ENCODE data around the gene ABHD8.
"Not testable (repeated sequence)": the region's sequence is repeated elsewhere in the genome, so short reads cannot be mapped to it uniquely, and the experiment has no call there.

ABHD8 gene

GRCh38 chr19:17302391-17303166, 646 bp downstream of the ABHD8 start:
- no peak for DNase-seq (ENCODE audit: low read depth in 1 of 2, low spot score in 1 of 2)

DNA sequence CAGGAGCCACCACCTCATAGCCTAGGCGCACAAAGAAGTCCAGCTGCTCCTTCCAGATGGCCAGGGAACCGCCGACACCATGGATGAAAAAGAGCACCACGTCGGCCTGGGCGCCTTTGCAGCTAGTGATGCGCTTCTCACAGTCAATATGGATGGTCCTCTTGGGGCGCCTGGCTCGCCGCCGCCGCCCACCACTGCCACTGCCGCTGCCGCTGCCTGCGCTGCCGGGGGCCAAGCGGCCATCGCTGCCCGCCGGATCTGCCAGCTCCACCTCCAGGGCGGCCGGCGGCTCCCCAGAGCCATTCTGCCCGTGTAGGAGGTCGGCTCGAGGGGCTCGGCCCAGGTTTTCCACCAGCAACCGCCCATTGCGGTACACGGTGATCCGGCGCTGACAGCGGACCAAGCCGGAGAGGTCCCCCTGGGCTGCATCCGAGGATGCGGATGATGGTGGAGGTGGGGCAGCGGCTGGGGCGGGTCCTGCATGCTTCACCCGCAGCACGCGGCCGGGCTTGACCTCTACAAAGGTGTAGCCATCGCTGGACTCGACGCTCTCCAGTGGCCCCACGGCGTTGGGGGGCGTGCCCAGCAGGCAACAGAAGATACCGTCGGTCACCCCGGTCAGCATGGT, 2.1 kb downstream of the ABHD8 start:
- no peak for DNase-seq (ENCODE audit: low read depth in 1 of 2, low spot score in 1 of 2)

DNA sequence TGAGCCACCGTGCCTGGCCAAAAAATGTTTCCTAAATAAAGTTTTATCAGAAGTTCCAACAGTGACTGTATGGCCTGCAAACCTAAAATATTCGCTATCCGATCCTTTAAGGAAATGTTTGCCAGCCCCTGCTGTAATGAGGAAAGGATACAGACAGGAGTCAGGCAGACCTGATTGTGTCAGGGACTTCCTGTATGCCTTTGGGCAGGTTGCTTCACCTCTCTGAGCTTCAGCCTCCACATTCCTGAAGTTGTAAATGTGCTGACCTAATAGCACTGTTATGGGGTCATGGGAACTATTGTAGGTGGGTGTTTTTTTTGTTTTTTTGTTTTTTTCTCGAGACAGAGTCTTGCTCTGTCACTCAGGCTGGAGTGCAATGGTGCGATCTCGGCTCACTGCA, 6.2 kb downstream of the ABHD8 start:
- no peak for DNase-seq (ENCODE audit: low read depth in 1 of 2, low spot score in 1 of 2)

- DNase-seq (ENCODE audit: low read depth in 1 of 2, low spot score in 1 of 2), result no peak
Measured at GRCh38 chr19:17296273-17296672, 7.0 kb downstream of the ABHD8 start.

- DNase-seq (ENCODE audit: low read depth in 1 of 2, low spot score in 1 of 2), result not testable (repeated sequence)
Measured at GRCh38 chr19:17295551-17295950, 7.7 kb downstream of the ABHD8 start.

- peak in 1 of 2 donors; percentile 28 for DNase-seq (ENCODE audit: low read depth in 1 of 2, low spot score in 1 of 2)
Measured at GRCh38 chr19:17294051-17294891, 9.0 kb downstream of the ABHD8 start.

DNA sequence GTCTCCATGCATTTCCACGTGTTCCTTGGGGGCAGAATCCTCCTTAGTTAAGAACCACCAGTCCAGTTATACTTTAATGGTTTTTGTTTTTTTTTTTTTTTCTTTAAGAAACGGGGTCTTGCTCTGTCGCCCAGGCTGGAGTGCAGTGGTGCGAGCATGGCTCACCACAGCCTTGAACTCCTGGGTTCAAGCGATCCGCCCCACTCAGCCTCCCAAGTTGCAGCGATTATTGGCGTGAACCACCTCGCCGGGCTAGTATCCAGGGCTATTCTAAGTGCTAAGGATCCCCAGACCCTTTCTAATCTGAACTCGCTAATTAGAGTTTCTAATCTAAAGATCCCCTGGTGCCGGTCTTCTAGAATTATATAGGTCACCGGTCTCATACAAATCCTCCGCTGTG, 9.6 kb downstream of the ABHD8 start:
- DNase-seq (ENCODE audit: low read depth in 1 of 2, low spot score in 1 of 2), result no peak

GRCh38 chr19:17292301-17293074, 10.7 kb downstream of the ABHD8 start:
- DNase-seq (ENCODE audit: low read depth in 1 of 2, low spot score in 1 of 2), result peak; percentile 51 to 66

DNA sequence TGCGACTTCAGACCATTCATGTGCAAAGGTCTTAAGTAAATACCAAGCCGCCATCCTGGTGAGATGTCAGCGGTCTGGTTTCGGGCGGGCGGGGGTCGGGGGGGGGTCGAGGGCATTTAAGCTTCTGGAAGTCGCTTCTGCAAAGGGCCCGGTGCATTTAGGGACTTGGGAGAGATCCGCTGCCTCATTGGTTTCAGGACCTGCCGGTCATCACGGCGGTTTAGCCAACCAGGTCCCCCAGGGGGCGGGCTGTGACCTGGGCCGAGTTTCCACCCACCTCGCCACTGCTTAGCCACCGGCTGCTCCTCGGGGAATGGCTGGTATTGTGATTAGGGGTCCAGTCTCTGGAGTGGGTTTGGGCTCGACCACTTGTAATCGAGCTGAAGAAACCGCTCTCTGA, 13.7 kb downstream of the ABHD8 start:
- DNase-seq (ENCODE audit: low read depth in 1 of 2, low spot score in 1 of 2), result no peak

DNA sequence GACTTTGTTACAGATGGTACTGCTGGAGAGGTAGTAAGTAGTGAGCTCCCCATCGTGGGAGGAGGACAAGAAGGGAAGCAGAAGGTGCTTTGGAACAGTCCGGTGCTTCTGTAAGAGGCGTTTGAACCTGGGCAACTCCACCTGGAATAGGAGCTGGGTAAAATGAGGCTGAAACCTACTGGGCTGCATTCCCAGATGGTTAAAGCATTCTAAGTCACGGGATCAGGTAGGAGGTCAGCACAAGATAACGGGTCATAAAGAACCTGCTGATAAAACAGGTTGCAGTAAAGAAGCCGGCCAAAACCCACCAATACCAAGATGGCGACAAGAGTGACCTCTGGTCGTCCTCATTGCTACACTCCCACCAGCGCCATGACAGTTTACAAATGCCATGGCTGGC, 16.5 kb downstream of the ABHD8 start:
- DNase-seq (ENCODE audit: low read depth in 1 of 2, low spot score in 1 of 2), result no peak

DNA sequence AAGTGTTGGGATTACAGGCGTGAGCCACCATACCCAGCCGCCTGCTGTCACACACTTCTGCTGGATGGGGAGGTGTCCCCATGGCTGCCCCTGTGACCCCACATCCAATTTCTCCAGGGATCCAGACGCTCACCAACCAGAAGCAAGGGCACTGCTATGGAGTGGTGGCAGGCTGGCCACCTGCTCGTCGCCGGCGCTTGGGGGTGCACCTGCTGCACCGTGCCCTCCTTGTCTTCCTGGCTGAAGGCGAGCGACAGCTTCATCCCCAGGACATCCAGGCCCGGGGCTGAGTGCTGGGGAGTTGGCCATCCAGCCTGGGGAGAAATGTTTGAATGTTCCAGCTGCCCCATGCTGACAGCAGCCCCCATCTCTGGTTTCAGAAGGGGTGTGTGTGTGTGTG, 17.0 kb downstream of the ABHD8 start:
- no peak for DNase-seq (ENCODE audit: low read depth in 1 of 2, low spot score in 1 of 2)

DNA sequence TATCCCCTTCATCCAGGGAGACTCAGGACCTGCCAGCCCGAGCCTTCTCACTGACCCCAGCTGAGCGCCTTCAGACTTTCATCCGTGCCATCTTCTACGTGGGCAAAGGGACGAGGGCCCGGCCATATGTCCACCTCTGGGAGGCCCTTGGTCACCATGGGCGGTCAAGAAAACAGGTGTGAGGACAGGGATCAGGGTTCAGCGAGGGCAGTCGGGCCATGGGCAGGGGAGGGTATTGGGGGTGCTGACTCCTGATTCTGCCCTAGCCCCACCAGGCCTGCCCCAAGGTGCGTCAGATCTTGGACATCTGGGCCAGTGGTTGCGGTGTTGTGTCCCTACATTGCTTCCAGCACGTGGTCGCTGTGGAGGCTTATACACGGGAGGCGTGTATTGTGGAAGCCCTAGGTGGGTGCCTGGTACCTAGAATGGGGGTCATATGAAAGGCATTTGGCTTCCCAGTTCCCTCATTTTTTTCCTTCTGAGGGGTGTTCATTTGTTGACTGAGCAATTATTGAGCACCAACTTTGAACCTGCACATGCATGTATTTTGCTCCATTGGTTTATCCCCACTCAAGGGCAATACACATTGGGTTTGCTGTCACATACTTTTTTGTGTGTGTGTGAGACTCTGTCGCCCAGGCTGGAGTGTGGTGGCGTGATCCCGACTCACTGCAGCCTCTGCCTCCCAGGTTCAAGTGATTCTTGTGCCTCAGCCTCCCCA, 17.6 kb downstream of the ABHD8 start:
- DNase-seq (ENCODE audit: low read depth in 1 of 2, low spot score in 1 of 2), result no peak

DNA sequence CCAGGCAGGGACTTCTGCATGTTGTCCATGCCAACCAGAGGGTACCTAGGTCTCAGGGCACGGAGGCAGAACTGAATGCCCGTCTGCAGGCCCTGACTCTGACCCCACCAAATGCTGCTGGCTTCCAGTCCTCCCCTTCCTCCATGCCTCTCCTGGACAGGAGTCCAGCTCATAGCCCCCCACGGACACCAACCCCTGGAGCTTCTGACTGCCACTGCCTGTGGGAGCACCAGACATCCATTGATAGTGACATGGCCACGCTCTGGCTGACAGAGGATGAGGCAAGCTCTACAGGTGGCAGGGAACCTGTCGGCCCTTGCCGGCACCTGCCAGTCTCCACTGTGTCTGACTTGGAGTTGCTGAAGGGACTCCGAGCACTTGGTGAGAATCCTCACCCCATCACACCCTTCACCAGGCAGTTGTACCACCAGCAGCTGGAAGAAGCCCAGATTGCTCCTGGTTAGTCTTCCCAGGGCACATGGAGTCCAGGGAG, 19.7 kb downstream of the ABHD8 start:
- DNase-seq (ENCODE audit: low read depth in 1 of 2, low spot score in 1 of 2), result no peak

DNA sequence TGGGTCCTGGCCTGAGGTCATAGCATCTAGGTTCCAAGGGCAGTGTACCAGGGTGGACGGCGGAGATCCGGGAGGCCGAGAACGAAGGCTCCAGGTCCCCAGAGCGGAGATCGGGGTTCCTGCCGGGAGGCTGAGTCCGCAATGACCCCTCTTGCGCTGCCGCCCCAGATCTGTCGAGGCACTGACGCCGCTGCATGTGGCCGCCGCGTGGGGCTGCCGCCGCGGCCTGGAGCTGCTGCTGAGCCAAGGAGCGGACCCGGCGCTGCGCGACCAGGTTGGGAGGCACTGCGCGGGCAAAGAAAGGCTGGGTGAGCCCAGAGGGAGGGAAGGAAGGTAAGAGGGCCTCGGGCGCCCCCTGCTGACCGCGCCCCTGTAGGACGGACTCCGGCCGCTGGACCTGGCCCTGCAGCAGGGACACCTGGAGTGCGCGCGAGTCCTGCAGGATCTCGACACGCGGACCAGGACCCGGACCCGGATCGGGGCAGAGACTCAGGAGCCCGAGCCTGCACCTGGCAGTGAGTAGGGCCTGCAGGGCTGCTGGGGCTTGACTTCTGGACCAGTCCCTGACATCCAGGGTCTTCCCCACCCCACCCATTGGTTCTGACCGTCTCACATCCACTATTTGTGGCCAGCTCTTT, 20.6 kb downstream of the ABHD8 start:
- DNase-seq (ENCODE audit: low read depth in 1 of 2, low spot score in 1 of 2), result peak; percentile 69 to 71

- DNase-seq (ENCODE audit: low read depth in 1 of 2, low spot score in 1 of 2), result no peak
Measured at GRCh38 chr19:17281391-17282304, 21.6 kb downstream of the ABHD8 start, which contains the start of gene ANKLE1. TSS of gene ANKLE1 (plus strand) at chr19:17281901. CDS start at chr19:17281921, 20 bp downstream.

DNA sequence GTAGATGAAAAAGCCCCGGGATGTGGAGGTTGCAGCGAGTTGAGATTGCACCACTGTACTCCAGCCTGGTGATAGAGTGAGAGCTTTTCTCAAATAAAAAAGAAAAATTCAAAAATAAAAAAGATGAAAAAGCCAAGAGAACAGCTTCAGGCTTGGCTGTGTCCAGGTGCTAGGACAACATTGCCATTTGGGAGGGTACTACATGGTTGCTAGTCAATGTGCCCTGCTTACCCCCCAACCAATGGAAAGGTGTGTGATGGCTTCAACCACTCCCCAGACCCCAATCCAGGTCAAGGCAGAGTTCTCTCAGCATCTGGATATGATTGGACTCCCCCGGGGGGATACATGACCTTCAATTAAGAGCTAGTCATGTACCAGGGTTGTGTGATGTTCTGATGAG, 23.8 kb downstream of the ABHD8 start:
- no peak for DNase-seq (ENCODE audit: low read depth in 1 of 2, low spot score in 1 of 2)

DNA sequence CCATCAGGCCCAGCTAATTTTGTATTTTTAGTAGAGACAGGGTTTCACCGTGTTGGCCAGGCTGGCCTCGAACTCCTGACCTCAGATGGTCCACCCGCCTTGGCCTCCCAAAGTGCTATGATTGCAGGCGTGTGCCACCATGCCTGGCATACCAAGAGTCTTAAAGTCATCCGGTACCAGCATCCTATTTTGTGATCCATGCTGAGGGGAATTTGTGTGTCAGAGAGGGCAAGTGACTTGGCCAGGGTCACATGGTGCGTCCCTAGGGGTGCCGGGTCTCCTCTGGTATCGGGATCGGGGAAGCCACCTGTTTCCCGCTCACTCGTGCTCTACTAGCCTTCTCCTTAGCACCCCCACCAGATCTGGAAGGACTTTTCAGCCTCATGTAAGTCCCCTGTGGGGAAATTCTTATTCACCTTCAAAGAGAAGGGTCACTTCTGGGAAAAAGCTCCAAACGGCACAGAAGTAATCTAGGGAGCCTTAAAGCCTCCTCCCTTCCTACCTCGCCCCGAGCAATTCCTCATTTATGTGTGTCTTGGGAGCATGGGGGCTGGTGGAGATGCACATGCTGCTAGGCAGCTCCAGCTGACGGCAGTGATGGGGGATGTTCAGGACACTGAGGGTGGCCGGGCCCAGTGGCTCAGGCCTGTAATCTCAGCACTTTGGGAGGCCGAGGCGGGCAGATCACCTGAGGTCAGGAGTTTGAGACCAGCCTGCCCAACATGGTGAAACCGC, 27.6 kb downstream of the ABHD8 start:
- no peak for DNase-seq (ENCODE audit: low read depth in 1 of 2, low spot score in 1 of 2)

- DNase-seq (ENCODE audit: low read depth in 1 of 2, low spot score in 1 of 2), result not testable (repeated sequence)
Measured at GRCh38 chr19:17274892-17275291, 28.3 kb downstream of the ABHD8 start.

All from activated T-helper 1 cell treated with anti-CD3 and anti-CD28 coated beads, Interleukin-2, amount 50 U/mL, for 16 hours (primary cell).